GM12874 (cell line): ENCODE measurements around the gene DDAH2.

ENCODE experiments used
- CTCF ChIP-seq: IDR thresholded peaks from 2 replicates; pipeline ENCODE4 v1.5.1; 2011; ENCODE audit warnings: low read depth, mild to moderate bottlenecking, control low read depth, low read length, moderate library complexity; ENCODE audit not compliant: insufficient read depth

The DDAH2 gene

GRCh38 chr6:31736021-31736767 is 7.1 kb upstream of the DDAH2 start, which contains the start of gene CLIC1:
Gene CLIC1 (minus strand): TSS chr6:31736530. CDS start chr6:31736300, 230 bp downstream.
- no peak for TF ChIP-seq CTCF

GRCh38 chr6:31734821-31735406 is 5.8 kb upstream of the DDAH2 start:
- TF ChIP-seq CTCF: no peak

GRCh38 chr6:31734247-31734820 is 5.2 kb upstream of the DDAH2 start:
- no peak for TF ChIP-seq CTCF

- no peak for TF ChIP-seq CTCF
These were observed 4.6 kb upstream of the DDAH2 start for GRCh38 chr6:31733734-31734133.

GRCh38 chr6:31732029-31732428 is 2.9 kb upstream of the DDAH2 start:
- no peak for TF ChIP-seq CTCF

GRCh38 chr6:31730631-31731086 is 1.6 kb upstream of the DDAH2 start:
- no peak for TF ChIP-seq CTCF

- no peak for TF ChIP-seq CTCF
These were observed 1.0 kb upstream of the DDAH2 start for GRCh38 chr6:31729979-31730630.
